ENCODE data around the gene AP1S3. TPM values are rescaled to one million over a fixed set of nuclear protein-coding genes. Genes with fewer than 3 reads are reported as not detected.
"Not testable (repeated sequence)": the region's sequence is repeated elsewhere in the genome, so short reads cannot be mapped to it uniquely, and the experiment has no call there.

Gene AP1S3
- total and polyA plus RNA-seq, 10 donors, result 2.4 to 16.0 (median 10.5) TPM

GRCh38 chr2:223765221-223765785, 72.1 kb downstream of the AP1S3 start:
- Histone ChIP-seq H3K36me3 (peaks cover 0 to 29% (median 2%) of the 10 kb centered on the region in 6 donors), H3K27me3 (replicated peaks in 1 of 7) (no peaks in the 10 kb centered on the region), H3K4me1 (peaks cover 0 to 14% (median 0%) of the 10 kb centered on the region in 6 donors), H3K4me3 (no peak overlapping the region), H3K9me3 (no peaks in the 10 kb centered on the region), H3K27ac (no peak overlapping the region)
- 63 to 73% (median 63%) methylated on average over 6 of the region's 6 CpGs for WGBS, 5 donors
- no peak for TF ChIP-seq POLR2AphosphoS5 (IDR thresholded peaks at IDR 0.05)
- TF ChIP-seq POLR2A (IDR thresholded peaks at IDR 0.05), result no peak
- TF ChIP-seq CTCF (IDR thresholded peaks at IDR 0.05 in 8 of 11, conservative IDR thresholded peaks at IDR 0.05 in 3 of 11), result no peak
- intact Hi-C loops (cut with DNase I; ENCODE audit: low total_unique reads), result no loop called here
- no peak for DNase-seq

DNA sequence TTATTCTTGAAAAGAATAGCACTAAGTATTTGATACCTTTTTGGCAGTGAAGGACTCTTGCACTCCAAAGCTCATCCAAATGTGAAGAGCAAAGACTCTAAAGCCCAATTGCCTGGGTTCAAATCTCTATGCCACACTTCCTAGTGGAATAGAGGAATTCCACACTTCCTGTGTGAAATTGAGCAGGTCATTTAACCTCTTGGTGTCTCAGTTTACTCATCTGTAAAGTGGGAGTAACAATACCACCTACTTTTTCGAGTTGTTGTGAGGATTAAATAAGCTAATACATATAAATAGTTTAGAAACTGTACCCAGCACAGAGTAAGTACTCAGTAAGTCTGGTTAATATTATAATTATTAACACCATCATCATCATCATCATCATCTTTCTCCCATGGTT, 72.6 kb downstream of the AP1S3 start:
- Histone ChIP-seq H3K27ac (no peak overlapping the region), H3K9me3 (no peaks in the 10 kb centered on the region), H3K4me1 (peaks cover 0 to 14% (median 0%) of the 10 kb centered on the region in 6 donors), H3K4me3 (no peak overlapping the region), H3K36me3 (peaks cover 0 to 25% (median 2%) of the 10 kb centered on the region in 6 donors), H3K27me3 (replicated peaks in 1 of 7) (no peaks in the 10 kb centered on the region)
- 78 to 92% (median 86%) methylated on average over 1 of the region's 1 CpG for WGBS, 5 donors
- no peak for DNase-seq
- intact Hi-C loops (cut with DNase I; ENCODE audit: low total_unique reads), result no loop called here
- TF ChIP-seq POLR2A (IDR thresholded peaks at IDR 0.05) (no peak), POLR2AphosphoS5 (IDR thresholded peaks at IDR 0.05) (no peak), CTCF (IDR thresholded peaks at IDR 0.05 in 8 of 11, conservative IDR thresholded peaks at IDR 0.05 in 3 of 11) (no peak)

- H3K36me3 ChIP-seq, result peaks cover 0 to 29% (median 2%) of the 10 kb centered on the region in 6 donors
- H3K4me1 ChIP-seq, result peaks cover 0 to 10% (median 0%) of the 10 kb centered on the region in 6 donors
- no peaks in the 10 kb centered on the region for H3K27me3 ChIP-seq (replicated peaks in 1 of 7)
- TF ChIP-seq POLR2A (IDR thresholded peaks at IDR 0.05) (no peak), POLR2AphosphoS5 (IDR thresholded peaks at IDR 0.05) (no peak), CTCF (IDR thresholded peaks at IDR 0.05 in 8 of 11, conservative IDR thresholded peaks at IDR 0.05 in 3 of 11) (no peak)
- H3K4me3 ChIP-seq, result no peak overlapping the region
- intact Hi-C loops (cut with DNase I; ENCODE audit: low total_unique reads), result no loop called here
- DNase-seq, result no peak
- no peaks in the 10 kb centered on the region for H3K9me3 ChIP-seq
- no peak overlapping the region for H3K27ac ChIP-seq
- 91 to 100% (median 97%) methylated on average over 1 of the region's 1 CpG for WGBS, 5 donors
Observed at GRCh38 chr2:223762853-223763252, 74.5 kb downstream of the AP1S3 start.

GRCh38 chr2:223761746-223762145, 75.6 kb downstream of the AP1S3 start:
- intact Hi-C loops (cut with DNase I; ENCODE audit: low total_unique reads); H3K9me3 ChIP-seq; DNase-seq; H3K27me3 ChIP-seq (replicated peaks in 1 of 7): not testable (repeated sequence)
- H3K27ac ChIP-seq, result peak overlapping the region; percentile 11 to 84 (median 51)
- WGBS, 5 donors, result 78 to 87% (median 83%) methylated on average over 7 of the region's 7 CpGs
- peaks cover 0 to 31% (median 2%) of the 10 kb centered on the region in 6 donors for H3K36me3 ChIP-seq
- peaks cover 0 to 10% (median 0%) of the 10 kb centered on the region in 6 donors for H3K4me1 ChIP-seq
- H3K4me3 ChIP-seq, result peak overlapping the region in 1 of 8 donors; percentile 24
